SH-SY5Y (cell line): ENCODE data around the gene ARL6IP4.

Experiments
- GATA2 ChIP-seq: IDR thresholded peaks from 2 replicates; pipeline ENCODE4 v1.6.1; 2011; ENCODE audit warnings: mild to moderate bottlenecking, low read depth, low read length
- GATA3 ChIP-seq: IDR thresholded peaks from 2 replicates; pipeline ENCODE4 v1.6.1; 2011; ENCODE audit warnings: low read depth, mild to moderate bottlenecking, low read length, moderate library complexity

GRCh38 chr12:122965321-122965751 is 15.1 kb upstream of the ARL6IP4 start:
- TF ChIP-seq GATA3 (no peak), GATA2 (no peak)
